Endodermal cell (in vitro differentiated cells): ENCODE measurements around the gene METTL16. TPM values are rescaled to one million over a fixed set of nuclear protein-coding genes. Genes with fewer than 3 reads are reported as not detected.

Experiments
- DNase-seq: peaks from one replicate; pipeline ENCODE4 v3.0.0-alpha.2; 2017
- H3K27ac ChIP-seq: 2 replicates; pipeline ENCODE4 v1.5.1; 2013; ENCODE audit warnings: mild to moderate bottlenecking, low read depth, low read length, moderate library complexity
- H3K27me3 ChIP-seq: 2 replicates; pipeline ENCODE4 v1.6.1; 2013; ENCODE audit warnings: mild to moderate bottlenecking, low read length, moderate library complexity; ENCODE audit not compliant: insufficient read depth, control insufficient read depth, poor library complexity, severe bottlenecking
- H3K36me3 ChIP-seq: 2 replicates; pipeline ENCODE4 v1.7.0; 2013; ENCODE audit warnings: mild to moderate bottlenecking, low read length, moderate library complexity; ENCODE audit not compliant: control insufficient read depth, insufficient read depth
- H3K4me1 ChIP-seq: one replicate; pipeline ENCODE4 v1.7.0; 2013; ENCODE audit warnings: low read length; ENCODE audit not compliant: control insufficient read depth, insufficient read depth
- H3K4me3 ChIP-seq: 2 replicates; pipeline ENCODE4 v1.5.1; 2013; ENCODE audit warnings: mild to moderate bottlenecking, low read length, moderate library complexity
- H3K9ac ChIP-seq: 2 replicates; pipeline ENCODE4 v1.6.1; 2013; ENCODE audit warnings: mild to moderate bottlenecking, low read length, moderate library complexity; ENCODE audit not compliant: poor library complexity, severe bottlenecking; ENCODE audit errors: extremely low read depth
- H3K9me3 ChIP-seq: 2 replicates; pipeline ENCODE4 v1.6.1; 2013; ENCODE audit warnings: mild to moderate bottlenecking, low read length, moderate library complexity; ENCODE audit not compliant: control insufficient read depth
- H3K27ac Mint-ChIP-seq: 2 replicates; pipeline ENCODE4 v1.8.0; 2020; ENCODE audit warnings: mixed read lengths
- H3K27me3 Mint-ChIP-seq: 2 replicates; pipeline ENCODE4 v1.8.0; 2021; ENCODE audit warnings: mild to moderate bottlenecking, mixed read lengths; ENCODE audit not compliant: insufficient read depth
- H3K36me3 Mint-ChIP-seq: 2 replicates; pipeline ENCODE4 v1.8.0; 2020; ENCODE audit warnings: low read depth, mixed read lengths
- H3K4me1 Mint-ChIP-seq: 2 replicates; pipeline ENCODE4 v1.8.0; 2020; ENCODE audit warnings: mixed read lengths
- H3K4me3 Mint-ChIP-seq: 2 replicates; pipeline ENCODE4 v1.8.0; 2020; ENCODE audit warnings: mild to moderate bottlenecking, moderate library complexity, mixed read lengths
- H3K9me3 Mint-ChIP-seq: 2 replicates; pipeline ENCODE4 v1.8.0; 2020; ENCODE audit warnings: mild to moderate bottlenecking, mixed read lengths
- CTCF ChIP-seq: fragments of 200-600 bp; sonication (generic); conservative IDR thresholded peaks from 2 replicates; pipeline ENCODE4 v1.5.0; 2021; ENCODE audit warnings: antibody characterized with exemption, mild to moderate bottlenecking
- WGBS, 2 experiments: methylation state at CpG; one replicate each; pipeline versions ENCODE4 v1.1.5 to v1.1.7; 2013; ENCODE audit warnings: missing lambda C conversion rate in 2 of 2, mixed read lengths in 1 of 2; ENCODE audit not compliant: insufficient coverage in 1 of 2, insufficient read length in 1 of 2; 5-methylcytosine and 5-hydroxymethylcytosine counted together
- total RNA-seq, 2 donors: library from RNA; stranded (reverse); fragmentation: NEBNext Ultra II Directional in 1 of 2; extraction: Animal tissue kit (Norgen Biotek cat#: 25700) in 1 of 2; gene quantifications; 2 replicates in 1 of 2; 3 replicates in 1 of 2; pipeline ENCODE4 v1.2.1, GENCODE V29; 2021

METTL16 gene
- total RNA-seq, 2 donors from 2014 or later: 51.5 to 59.6 TPM

DNA sequence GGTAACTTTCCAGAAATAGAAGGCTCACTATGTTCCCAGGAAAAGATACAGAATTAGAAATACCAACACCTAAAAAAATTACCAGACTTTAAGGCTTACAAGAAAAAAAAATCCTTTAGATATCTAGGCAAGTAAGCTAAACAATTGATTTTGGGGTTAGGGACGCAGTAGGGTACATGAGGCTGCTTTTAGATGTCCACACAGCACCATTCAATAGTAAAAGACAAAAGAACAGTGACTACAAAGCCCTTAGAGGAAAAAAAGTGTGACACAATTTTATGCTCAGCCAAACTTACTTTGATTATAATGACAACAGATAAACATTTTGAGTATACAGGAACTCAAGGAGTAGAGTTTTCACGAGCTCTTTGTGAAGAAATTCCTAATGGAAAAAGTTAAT lies 29.9 kb downstream of the METTL16 start:
- Histone ChIP-seq H3K4me3 (no peak overlapping the region), H3K36me3 (peaks cover 20% of the 10 kb centered on the region), H3K27ac (no peak overlapping the region), H3K9ac (no peak overlapping the region), H3K9me3 (no peaks in the 10 kb centered on the region), H3K4me1 (no peaks in the 10 kb centered on the region), H3K27me3 (no peaks in the 10 kb centered on the region)
- WGBS, 2 experiments: 87% methylated on average over 2 of the region's 2 CpGs; no CpG with 5 or more reads in 1 of the 2 experiments
- Mint-ChIP-seq H3K4me1 (peaks cover 38% of the 10 kb centered on the region), H3K4me3 (no peak overlapping the region), H3K9me3 (no peaks in the 10 kb centered on the region), H3K27me3 (no peaks in the 10 kb centered on the region), H3K27ac (no peak overlapping the region), H3K36me3 (peaks cover 17% of the 10 kb centered on the region)
- DNase-seq: no peak
- no peak for TF ChIP-seq CTCF

GRCh38 chr17:2478458-2478857 lies 33.2 kb downstream of the METTL16 start:
- peak; percentile 2 for DNase-seq
- Mint-ChIP-seq H3K36me3 (peaks cover 48% of the 10 kb centered on the region), H3K4me1 (peaks cover 33% of the 10 kb centered on the region), H3K27ac (no peak overlapping the region), H3K27me3 (no peaks in the 10 kb centered on the region), H3K9me3 (peaks cover 3% of the 10 kb centered on the region), H3K4me3 (no peak overlapping the region)
- peaks cover 47% of the 10 kb centered on the region for H3K36me3 ChIP-seq
- H3K27ac ChIP-seq: no peak overlapping the region
- H3K4me3 ChIP-seq: no peak overlapping the region
- TF ChIP-seq CTCF: no peak
- no peaks in the 10 kb centered on the region for H3K27me3 ChIP-seq
- peaks cover 15% of the 10 kb centered on the region for H3K9me3 ChIP-seq
- no peak overlapping the region for H3K9ac ChIP-seq
- H3K4me1 ChIP-seq: no peaks in the 10 kb centered on the region
- 89 to 90% methylated on average over 2 to 3 of the region's 3 CpGs for WGBS, 2 experiments

GRCh38 chr17:2475056-2475455 lies 36.6 kb downstream of the METTL16 start:
- no peak overlapping the region for H3K27ac ChIP-seq
- H3K4me1 ChIP-seq: no peaks in the 10 kb centered on the region
- TF ChIP-seq CTCF: no peak
- WGBS, 2 experiments: 91 to 94% methylated on average over 14 of the region's 14 CpGs
- no peak overlapping the region for H3K4me3 ChIP-seq
- peaks cover 17% of the 10 kb centered on the region for H3K9me3 ChIP-seq
- DNase-seq: no peak
- peaks cover 76% of the 10 kb centered on the region for H3K36me3 ChIP-seq
- Mint-ChIP-seq H3K27ac (no peak overlapping the region), H3K9me3 (peaks cover 4% of the 10 kb centered on the region), H3K4me1 (peaks cover 7% of the 10 kb centered on the region), H3K27me3 (no peaks in the 10 kb centered on the region), H3K36me3 (peaks cover 74% of the 10 kb centered on the region), H3K4me3 (no peak overlapping the region)
- H3K9ac ChIP-seq: no peak overlapping the region
- H3K27me3 ChIP-seq: no peaks in the 10 kb centered on the region
